H1 (cell line): ENCODE data around the gene PAX5. TPM values are rescaled to one million over a fixed set of nuclear protein-coding genes. Genes with fewer than 3 reads are reported as not detected.

ENCODE experiments used
- CTCF ChIA-PET: fragments of 300-600 bp; sonication (Branson Sonifier 250); formaldehyde crosslinking; loops from one replicate; lab custom pipeline; 2021; ENCODE audit not compliant: partially characterized antibody; lab: Charles Lee
- POLR2A ChIA-PET: fragments of 300-600 bp; sonication (Branson Sonifier 250); formaldehyde crosslinking; loops from one replicate; lab custom pipeline; 2021; ENCODE audit warnings: inconsistent platforms; ENCODE audit not compliant: partially characterized antibody; lab: Charles Lee
- DNase-seq, 2 experiments: peaks; one replicate each; pipeline versions ENCODE4 v3.0.0 to v3.0.0-alpha.2; 2010 to 2022; ENCODE audit warnings: low spot score in 2 of 2, low read depth in 1 of 2, mixed read lengths in 1 of 2
- FAIRE-seq: peaks from 2 replicates; lab custom pipeline; 2011; peaks lifted over from hg19 to GRCh38; lab: Jason Lieb, UNC
- H2AFZ ChIP-seq: 2 replicates; pipeline ENCODE4 v1.8.1; 2012; ENCODE audit warnings: low read length, inconsistent platforms
- H2AK5ac ChIP-seq: 2 replicates; pipeline ENCODE4 v1.6.1; 2013; ENCODE audit warnings: low read depth, low read length
- H2BK120ac ChIP-seq: replicated peaks from 2 replicates; pipeline ENCODE3; 2013; ENCODE audit warnings: low read depth, low read length, inconsistent platforms
- H2BK12ac ChIP-seq: 2 replicates; pipeline ENCODE4 v1.6.1; 2013; ENCODE audit warnings: low read depth, low read length
- H2BK15ac ChIP-seq: 2 replicates; pipeline ENCODE4 v1.6.1; 2013; ENCODE audit warnings: low read length
- H2BK20ac ChIP-seq: 2 replicates; pipeline ENCODE4 v1.6.1; 2013; ENCODE audit warnings: low read length
- H2BK5ac ChIP-seq: 2 replicates; pipeline ENCODE4 v1.6.1; 2013; ENCODE audit warnings: low read depth, low read length
- H3K14ac ChIP-seq: 2 replicates; pipeline ENCODE4 v1.6.1; 2013; ENCODE audit warnings: inconsistent platforms; ENCODE audit not compliant: insufficient read length
- H3K18ac ChIP-seq: 2 replicates; pipeline ENCODE4 v1.6.1; 2013; ENCODE audit warnings: low read length; ENCODE audit errors: extremely low read depth
- H3K23ac ChIP-seq: 2 replicates; pipeline ENCODE4 v1.6.1; 2013; ENCODE audit warnings: inconsistent platforms; ENCODE audit not compliant: insufficient read length
- H3K23me2 ChIP-seq: 2 replicates; pipeline ENCODE4 v1.6.1; 2013; ENCODE audit warnings: low read depth, low read length
- H3K27ac ChIP-seq: 2 replicates; pipeline ENCODE4 v1.6.1; 2011; ENCODE audit warnings: low read depth, low read length, inconsistent platforms
- H3K27me3 ChIP-seq, 4 experiments: replicated peaks in 1 of 4; 1 replicate in 1 of 4; 2 replicates in 3 of 4; pipeline versions ENCODE4 v1.6.1 to v1.8.1; 2011 to 2013; ENCODE audit warnings: low read length in 3 of 4, mild to moderate bottlenecking in 3 of 4, inconsistent platforms in 2 of 4, mixed read lengths in 2 of 4, moderate library complexity in 1 of 4; ENCODE audit not compliant: control insufficient read depth in 3 of 4, insufficient read depth in 3 of 4; ENCODE audit errors: extremely low read depth in 1 of 4
- H3K36me3 ChIP-seq, 4 experiments: 2 replicates each; pipeline versions ENCODE4 v1.6.1 to v1.8.1; 2011 to 2013; ENCODE audit warnings: mild to moderate bottlenecking in 4 of 4, low read length in 3 of 4, moderate library complexity in 2 of 4, control low read depth in 1 of 4, inconsistent platforms in 1 of 4; ENCODE audit not compliant: insufficient read depth in 4 of 4, control insufficient read depth in 2 of 4
- H3K4ac ChIP-seq: replicated peaks from 2 replicates; pipeline ENCODE3; 2013; ENCODE audit warnings: low read length, low read depth, mixed read lengths, inconsistent platforms; ENCODE audit not compliant: insufficient read length
- H3K4me1 ChIP-seq, 4 experiments: replicated peaks in 1 of 4; 1 replicate in 1 of 4; 2 replicates in 3 of 4; pipeline versions ENCODE4 v1.6.1 to v1.8.1; 2011 to 2013; ENCODE audit warnings: low read length in 3 of 4, inconsistent platforms in 2 of 4, mixed read lengths in 1 of 4; ENCODE audit not compliant: insufficient read depth in 4 of 4, control insufficient read depth in 3 of 4
- H3K4me2 ChIP-seq, 2 experiments: 2 replicates each; pipeline versions ENCODE4 v1.6.1 to v1.8.1; 2011 to 2013; ENCODE audit warnings: low read depth in 2 of 2, low read length in 2 of 2, control low read depth in 1 of 2, inconsistent platforms in 1 of 2, mild to moderate bottlenecking in 1 of 2; ENCODE audit not compliant: insufficient read depth in 1 of 2
- H3K4me3 ChIP-seq, 4 experiments: fragments of 200-600, 300-600 bp in 1 of 4; sonication (generic), shearing (Covaris generic), sonication (Bioruptor Twin) in 1 of 4; 2 replicates each; pipeline versions ENCODE4 v1.5.1 to v1.8.1; 2011 to 2016; ENCODE audit warnings: low read length in 4 of 4, low read depth in 3 of 4, control low read depth in 2 of 4, inconsistent platforms in 2 of 4, mild to moderate bottlenecking in 2 of 4, mixed read lengths in 1 of 4, moderate library complexity in 1 of 4; ENCODE audit not compliant: insufficient read depth in 2 of 4; ENCODE audit errors: extremely low read depth in 1 of 4
- H3K56ac ChIP-seq: replicated peaks from 2 replicates; pipeline ENCODE3; 2013; ENCODE audit warnings: low read depth, mild to moderate bottlenecking, mixed read lengths, low read length, inconsistent platforms; ENCODE audit not compliant: insufficient read length
- H3K79me1 ChIP-seq: 2 replicates; pipeline ENCODE4 v1.6.1; 2013; ENCODE audit warnings: low read depth, low read length, control low read depth
- H3K79me2 ChIP-seq, 2 experiments: 2 replicates each; pipeline versions ENCODE4 v1.6.1 to v1.8.1; 2012 to 2013; ENCODE audit warnings: low read length in 2 of 2, mild to moderate bottlenecking in 2 of 2, inconsistent platforms in 1 of 2; ENCODE audit not compliant: insufficient read depth in 2 of 2, control insufficient read depth in 1 of 2
- H3K9ac ChIP-seq, 4 experiments: replicated peaks in 1 of 4; 1 replicate in 1 of 4; 2 replicates in 3 of 4; pipeline versions ENCODE4 v1.6.1 to v1.8.1; 2011 to 2013; ENCODE audit warnings: low read depth in 3 of 4, low read length in 3 of 4, control low read depth in 2 of 4, mild to moderate bottlenecking in 2 of 4, moderate library complexity in 2 of 4, inconsistent platforms in 1 of 4; ENCODE audit errors: extremely low read depth in 1 of 4
- H3K9me3 ChIP-seq, 2 experiments: 2 replicates each; pipeline versions ENCODE4 v1.6.1 to v1.8.1; 2012 to 2013; ENCODE audit warnings: mild to moderate bottlenecking in 2 of 2, moderate library complexity in 2 of 2, control low read depth in 1 of 2, inconsistent platforms in 1 of 2, low read depth in 1 of 2, low read length in 1 of 2, mixed read lengths in 1 of 2; ENCODE audit not compliant: insufficient read depth in 2 of 2
- H4K20me1 ChIP-seq, 2 experiments: replicated peaks in 1 of 2; 2 replicates each; pipeline versions ENCODE3 to v1.8.1; 2011 to 2013; ENCODE audit warnings: inconsistent platforms in 2 of 2, low read length in 2 of 2, mild to moderate bottlenecking in 1 of 2; ENCODE audit not compliant: insufficient read depth in 2 of 2, control insufficient read depth in 1 of 2
- H4K5ac ChIP-seq: 2 replicates; pipeline ENCODE4 v1.6.1; 2013; ENCODE audit warnings: low read length, low read depth, mixed read lengths, inconsistent platforms; ENCODE audit not compliant: insufficient read length
- H4K8ac ChIP-seq: 2 replicates; pipeline ENCODE4 v1.8.0; 2013; ENCODE audit warnings: mild to moderate bottlenecking, moderate library complexity, low read length, inconsistent platforms; ENCODE audit not compliant: insufficient read depth; ENCODE audit errors: extremely low read depth
- H4K91ac ChIP-seq: replicated peaks from 2 replicates; pipeline ENCODE3; 2013; ENCODE audit warnings: low read length, mixed read lengths, inconsistent platforms; ENCODE audit not compliant: insufficient read length
- ASH2L ChIP-seq: fragments of 200-600, 300-600 bp; sonication (generic); IDR thresholded peaks from one replicate; pipeline ENCODE4 v1.7.1; 2017; ENCODE audit warnings: low read length
- CHD2 ChIP-seq: IDR thresholded peaks from 2 replicates; pipeline ENCODE4 v1.6.1; 2012; ENCODE audit warnings: low read length, improper control_type of control experiment
- CREB1 ChIP-seq: IDR thresholded peaks from 2 replicates; pipeline ENCODE4 v1.6.1; 2012; ENCODE audit warnings: inconsistent platforms
- EZH2 ChIP-seq: fragments of 200-600 bp; sonication (generic); IDR thresholded peaks from 2 replicates; pipeline ENCODE4 v1.7.1; 2012; ENCODE audit warnings: low read depth, mild to moderate bottlenecking, moderate library complexity, low read length, inconsistent platforms; ENCODE audit not compliant: severe bottlenecking
- FOSL1 ChIP-seq: IDR thresholded peaks from 2 replicates; pipeline ENCODE4 v1.6.1; 2011; ENCODE audit warnings: mild to moderate bottlenecking, low read depth, low read length, moderate library complexity; ENCODE audit not compliant: insufficient read depth
- HDAC6 ChIP-seq: IDR thresholded peaks from one replicate; pipeline ENCODE4 v1.7.1; 2012; ENCODE audit warnings: low read depth, mild to moderate bottlenecking, inconsistent platforms, low read length, moderate library complexity
- KDM5A ChIP-seq: fragments of 200-600 bp; IDR thresholded peaks from 2 replicates; pipeline ENCODE4 v1.7.1; 2012; ENCODE audit warnings: mild to moderate bottlenecking, low read length, inconsistent platforms, mixed read lengths
- NANOG ChIP-seq: IDR thresholded peaks from 2 replicates; pipeline ENCODE4 v1.6.1; 2011; ENCODE audit warnings: low read length, low read depth, mild to moderate bottlenecking, inconsistent platforms; ENCODE audit not compliant: insufficient read depth, poor library complexity, severe bottlenecking
- PHF8 ChIP-seq: fragments of 200-600 bp; sonication (generic); conservative IDR thresholded peaks from 2 replicates; pipeline ENCODE4 v1.7.1; 2012; ENCODE audit warnings: low read depth, mild to moderate bottlenecking, inconsistent platforms, low read length, moderate library complexity
- TAF1 ChIP-seq: IDR thresholded peaks from 2 replicates; pipeline ENCODE4 v1.6.1; 2011; ENCODE audit warnings: mild to moderate bottlenecking, low read depth, low read length
- TAF7 ChIP-seq: optimal IDR thresholded peaks from 2 replicates; pipeline ENCODE3; 2011; ENCODE audit warnings: low read depth, mild to moderate bottlenecking, inconsistent platforms, low read length, moderate library complexity, borderline replicate concordance
- TCF12 ChIP-seq: IDR thresholded peaks from 2 replicates; pipeline ENCODE4 v1.6.1; 2011; ENCODE audit warnings: low read depth, mild to moderate bottlenecking, low read length
- WGBS, 2 experiments: shearing (Covaris generic) in 1 of 2; methylation state at CpG; one replicate each; pipeline versions ENCODE4 v1.1.6 to v1.1.7; 2013 to 2015; ENCODE audit warnings: low lambda C conversion rate in 2 of 2, mixed read lengths in 2 of 2, inconsistent platforms in 1 of 2, low coverage in 1 of 2, missing lambda C conversion rate in 1 of 2; ENCODE audit not compliant: insufficient replicate concordance in 2 of 2, insufficient coverage in 1 of 2, insufficient read length in 1 of 2; ENCODE audit errors: extremely low coverage in 1 of 2, missing lambda C conversion rate in 1 of 2; 5-methylcytosine and 5-hydroxymethylcytosine counted together
- polyA plus RNA-seq, 7 experiments: library from polyadenylated mRNA; depleted of rRNA in 3 of 7; stranded (reverse) in 5 of 7; unstranded in 2 of 7; fragments of >200 nt in 5 of 7; fragments of 200-250 nt in 2 of 7; gene quantifications; 1 replicate in 5 of 7; 2 replicates in 1 of 7; 4 replicates in 1 of 7; pipeline versions ENCODE4 v1.2.1 to v1.2.3, GENCODE V29; 2011 to 2013; ENCODE audit warnings: missing spikeins in 2 of 7, mixed read lengths in 2 of 7
- total RNA-seq: library from RNA; stranded (reverse); fragmentation: NEBNext Ultra II Directional; extraction: Animal tissue kit (Norgen Biotek cat#: 25700); gene quantifications from 2 replicates; pipeline ENCODE4 v1.2.1, GENCODE V29; 2021
- TF ChIP-seq, protein P1 (sequence below): IDR thresholded peaks from 2 replicates; pipeline ENCODE4 v1.6.1; 2012; ENCODE audit warnings: low read length, inconsistent platforms

The PAX5 gene
- total and polyA plus RNA-seq, 2 of the 8 experiments (the other 6 are each of a cell fraction or from before 2014, with no cell fraction given), result 0.29 to 0.43 TPM

DNA sequence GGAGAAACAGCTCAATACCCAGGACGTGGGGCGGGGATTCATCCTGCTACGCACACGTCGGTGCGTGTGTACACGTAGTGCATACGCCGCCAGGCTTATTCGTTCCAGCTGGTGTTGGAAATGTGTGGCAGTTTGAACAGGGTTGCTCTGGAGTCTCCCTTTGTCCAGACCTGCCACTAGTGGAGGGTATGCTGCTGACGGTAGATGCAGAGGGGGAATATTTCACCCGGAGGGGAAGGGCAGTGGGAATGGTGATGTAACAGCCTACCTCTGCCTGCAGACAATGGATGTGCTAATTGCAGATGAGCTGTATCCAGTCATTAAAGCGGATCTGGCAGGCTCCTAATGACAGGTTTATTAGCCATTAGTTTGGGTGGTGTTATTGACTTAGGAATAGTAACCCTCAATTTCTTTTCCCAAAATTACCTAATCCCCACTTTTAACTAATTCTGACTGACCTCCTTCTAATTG lies 142.7 kb downstream of the PAX5 start:
- no peak overlapping the region for H3K18ac ChIP-seq
- no peak overlapping the region for H3K9ac ChIP-seq
- H3K36me3 ChIP-seq, result no peaks in the 10 kb centered on the region
- peak; percentile 13 for FAIRE-seq
- H4K91ac ChIP-seq, result no peak overlapping the region
- no peak overlapping the region for H4K8ac ChIP-seq
- WGBS, 2 experiments, result 73% methylated on average over 13 of the region's 13 CpGs; no CpG with 5 or more reads in 1 of the 2 experiments
- no peaks in the 10 kb centered on the region for H3K79me1 ChIP-seq
- H3K4me1 ChIP-seq, result peaks cover 0 to 2% (median 0%) of the 10 kb centered on the region in 4 experiments; a peak in 2 of 7 replicates
- no peaks in the 10 kb centered on the region for H3K9me3 ChIP-seq
- no peak overlapping the region for H3K56ac ChIP-seq
- H3K4me3 ChIP-seq, result no peak overlapping the region
- ChIA-PET CTCF (interaction anchor here (0.9 to 2.4 kb wide), 11 partner anchors 14 to 100 kb away, joined by 3 to 9 read pairs (median 3); no protein-coding TSS in a partner anchor), POLR2A (no interaction called here)
- no peak overlapping the region for H3K27ac ChIP-seq
- H2AK5ac ChIP-seq, result no peak overlapping the region
- H3K23ac ChIP-seq, result no peak overlapping the region
- H2BK5ac ChIP-seq, result no peak overlapping the region
- no peaks in the 10 kb centered on the region for H3K23me2 ChIP-seq
- no peaks in the 10 kb centered on the region for H3K79me2 ChIP-seq
- no peak overlapping the region for H3K4ac ChIP-seq
- no peak overlapping the region for H3K4me2 ChIP-seq
- H2BK20ac ChIP-seq, result no peak overlapping the region
- H4K5ac ChIP-seq, result no peak overlapping the region
- H2BK12ac ChIP-seq, result no peak overlapping the region
- no peaks in the 10 kb centered on the region for H3K27me3 ChIP-seq
- no peak overlapping the region for H2BK120ac ChIP-seq
- H4K20me1 ChIP-seq, result no peaks in the 10 kb centered on the region
- H2AFZ ChIP-seq, result peak overlapping the region; percentile 52; the same call in 1 of the 2 replicates
- no peak for DNase-seq
- no peak overlapping the region for H3K14ac ChIP-seq
- no peak overlapping the region for H2BK15ac ChIP-seq
- TF ChIP-seq, protein P1, sequence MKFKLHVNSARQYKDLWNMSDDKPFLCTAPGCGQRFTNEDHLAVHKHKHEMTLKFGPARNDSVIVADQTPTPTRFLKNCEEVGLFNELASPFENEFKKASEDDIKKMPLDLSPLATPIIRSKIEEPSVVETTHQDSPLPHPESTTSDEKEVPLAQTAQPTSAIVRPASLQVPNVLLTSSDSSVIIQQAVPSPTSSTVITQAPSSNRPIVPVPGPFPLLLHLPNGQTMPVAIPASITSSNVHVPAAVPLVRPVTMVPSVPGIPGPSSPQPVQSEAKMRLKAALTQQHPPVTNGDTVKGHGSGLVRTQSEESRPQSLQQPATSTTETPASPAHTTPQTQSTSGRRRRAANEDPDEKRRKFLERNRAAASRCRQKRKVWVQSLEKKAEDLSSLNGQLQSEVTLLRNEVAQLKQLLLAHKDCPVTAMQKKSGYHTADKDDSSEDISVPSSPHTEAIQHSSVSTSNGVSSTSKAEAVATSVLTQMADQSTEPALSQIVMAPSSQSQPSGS, result no peak
- TF ChIP-seq NANOG (no peak), PHF8 (no peak), TAF7 (no peak), CHD2 (no peak), EZH2 (no peak), TAF1 (no peak), KDM5A (no peak), TCF12 (no peak), FOSL1 (no peak), ASH2L (no peak), CREB1 (no peak), HDAC6 (no peak)
